Measurements from ENCODE around the gene SUPT3H. TPM values are rescaled to one million over a fixed set of nuclear protein-coding genes. Genes with fewer than 3 reads are reported as not detected.
"Not testable (repeated sequence)": the region's sequence is repeated elsewhere in the genome, so short reads cannot be mapped to it uniquely, and the experiment has no call there.

SUPT3H gene
- total RNA-seq, 1 donor from 2014 or later: 3.2 TPM

DNA sequence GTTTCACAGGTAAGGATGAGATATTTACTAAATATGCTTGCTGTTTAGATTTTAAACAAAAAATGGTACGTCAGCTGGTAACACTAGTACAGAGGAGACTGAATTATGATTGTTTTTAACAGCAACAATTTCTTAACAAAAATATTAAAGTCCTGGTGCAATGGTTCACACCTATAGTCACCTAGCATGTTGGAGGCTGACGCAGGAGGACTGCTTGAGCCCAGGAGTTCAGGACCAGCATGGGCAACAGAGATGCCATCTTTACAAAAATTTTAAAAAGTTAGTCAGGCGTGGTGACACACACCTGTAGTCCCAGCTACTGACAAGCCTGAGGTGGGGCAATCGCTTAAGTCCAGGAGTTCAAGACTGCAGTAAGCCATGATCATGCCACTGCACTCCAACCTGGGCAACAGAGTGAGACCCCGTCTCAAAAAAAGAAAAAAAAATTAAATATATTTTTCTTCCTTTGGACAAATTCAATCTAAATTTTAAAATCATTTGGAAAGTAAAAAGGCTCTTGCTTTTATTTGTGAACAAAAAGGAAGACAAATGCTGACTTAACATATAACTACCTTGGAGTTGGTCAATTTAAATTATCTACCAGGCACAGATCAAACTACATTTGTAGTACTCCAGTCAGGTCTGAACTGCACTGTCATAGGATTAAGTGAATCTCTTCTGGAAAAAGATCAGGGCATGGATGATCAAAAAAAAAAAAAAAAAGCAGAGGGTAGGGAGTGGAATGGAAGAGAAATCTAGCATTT, 87.8 kb downstream of the SUPT3H start:
- DNase-seq (ENCODE audit: missing footprints): no peak
- intact Hi-C loops (cut with DNase I): no loop called here
- no peak for ATAC-seq

GRCh38 chr6:45286707-45287106, 91.0 kb downstream of the SUPT3H start:
- intact Hi-C loops (cut with DNase I); DNase-seq (ENCODE audit: missing footprints); ATAC-seq: not testable (repeated sequence)

- intact Hi-C loops (cut with DNase I): no loop called here
- no peak for DNase-seq (ENCODE audit: missing footprints)
- no peak for ATAC-seq
These were observed 99.4 kb downstream of the SUPT3H start for GRCh38 chr6:45278367-45278766.

- DNase-seq (ENCODE audit: missing footprints); intact Hi-C loops (cut with DNase I); ATAC-seq: not testable (repeated sequence)
These were observed 100.0 kb downstream of the SUPT3H start for GRCh38 chr6:45277741-45278140.

DNA sequence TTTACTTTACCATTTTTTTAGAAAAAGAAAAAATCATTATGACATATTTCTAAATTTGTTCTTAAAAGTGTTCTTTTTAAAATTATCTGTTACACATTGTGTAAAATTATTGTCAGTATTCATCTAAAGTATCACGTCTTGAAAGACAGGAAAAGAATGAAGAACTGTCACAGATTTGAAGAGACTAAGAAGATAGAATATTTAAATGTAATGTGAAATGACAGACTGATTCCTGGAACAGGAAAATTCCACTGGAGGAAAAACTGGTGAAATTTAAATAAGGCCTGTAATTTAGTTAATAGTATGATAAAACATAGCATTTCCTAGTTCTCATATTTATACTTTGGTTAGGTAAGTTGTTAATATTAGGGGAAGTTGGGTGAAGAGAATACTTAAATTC, 102.4 kb downstream of the SUPT3H start:
- ATAC-seq: no peak
- intact Hi-C loops (cut with DNase I): no loop called here
- DNase-seq (ENCODE audit: missing footprints): no peak

DNA sequence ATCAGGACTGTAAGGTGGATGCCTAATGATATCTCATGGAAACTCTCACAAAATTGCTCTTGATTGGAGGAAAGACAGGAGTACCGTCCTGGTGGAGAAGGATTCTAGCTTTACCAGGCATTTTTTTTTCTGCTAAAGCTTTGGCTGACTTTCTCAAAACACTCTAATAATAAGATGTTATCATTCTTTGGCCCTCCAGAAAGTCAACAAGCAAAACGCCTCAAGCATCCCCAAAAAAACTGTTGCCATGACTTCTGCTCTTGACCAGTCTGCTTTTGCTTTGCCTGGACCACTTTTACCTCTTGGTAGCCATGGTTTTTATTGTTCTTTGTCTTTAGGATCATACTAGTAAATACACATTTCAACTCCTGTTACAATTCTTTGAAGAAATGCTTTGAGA, 105.1 kb downstream of the SUPT3H start:
- intact Hi-C loops (cut with DNase I): no loop called here
- DNase-seq (ENCODE audit: missing footprints) (no peak), ATAC-seq (no peak)

- ATAC-seq: no peak
- intact Hi-C loops (cut with DNase I): no loop called here
- DNase-seq (ENCODE audit: missing footprints): no peak
These were observed 112.5 kb downstream of the SUPT3H start for GRCh38 chr6:45265246-45265645.

DNA sequence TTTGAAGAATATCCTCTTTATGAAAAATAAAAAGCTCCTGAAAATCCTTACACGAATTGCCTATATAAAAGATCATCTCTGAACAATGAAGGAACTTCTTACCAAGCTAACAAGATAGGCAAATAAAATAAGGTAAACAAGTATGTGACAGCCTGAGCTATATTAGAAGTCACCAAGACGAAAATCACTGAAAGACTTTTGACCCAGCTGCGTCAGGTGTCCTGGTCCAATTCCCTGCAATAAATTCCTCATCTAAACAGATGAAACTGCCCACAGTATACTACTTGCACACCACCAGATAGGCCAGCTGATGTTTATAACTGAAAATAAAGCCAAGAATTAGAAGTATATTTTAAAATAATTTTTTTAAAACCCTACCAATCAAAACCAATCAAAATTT, 117.0 kb downstream of the SUPT3H start:
- intact Hi-C loops (cut with DNase I): no loop called here
- no peak for ATAC-seq
- no peak for DNase-seq (ENCODE audit: missing footprints)

DNA sequence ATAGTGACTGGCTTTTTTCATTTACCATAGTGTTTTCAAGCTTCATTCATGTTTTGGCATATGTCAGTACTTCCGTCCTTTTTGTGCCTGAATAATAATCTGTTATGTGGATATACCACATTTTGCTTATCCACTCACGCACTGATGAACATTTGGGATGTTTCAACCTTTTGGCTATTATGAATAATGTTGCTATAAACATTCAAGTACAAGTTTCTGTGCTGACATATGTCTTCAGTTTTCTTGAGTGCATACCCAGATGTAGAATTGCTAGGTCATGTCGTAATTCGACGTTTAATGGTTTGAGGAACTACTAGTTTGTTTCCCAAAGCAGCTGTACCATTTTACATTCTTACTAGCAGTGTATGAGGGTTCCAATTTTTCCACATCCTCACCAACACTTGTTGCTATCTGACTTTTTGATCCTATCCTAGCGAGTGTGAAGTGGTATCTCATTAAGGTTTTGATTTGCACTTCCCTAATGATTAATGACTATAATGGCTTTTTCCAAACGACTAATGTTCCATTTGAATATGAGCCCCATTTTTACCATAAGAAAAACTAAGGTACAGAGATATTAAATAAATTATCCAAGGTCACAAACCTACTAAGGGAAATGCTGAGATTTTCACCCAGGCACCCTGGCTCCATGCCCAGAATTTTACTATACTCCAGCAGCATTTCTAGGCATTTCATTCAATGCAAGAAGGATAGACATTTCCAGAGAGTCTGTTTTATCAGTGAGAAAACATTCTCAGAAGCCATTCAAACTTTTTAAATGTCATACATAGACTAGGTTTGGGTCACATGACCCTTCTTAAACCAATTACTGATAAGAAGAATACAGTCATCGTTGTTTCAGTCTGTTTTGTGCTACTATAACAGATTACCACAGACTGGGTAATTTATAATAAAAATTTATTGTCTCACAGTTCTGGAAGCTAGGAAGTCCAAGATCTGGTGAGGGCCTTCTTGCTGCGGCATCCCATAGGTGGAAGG, 120.7 kb downstream of the SUPT3H start:
- intact Hi-C loops (cut with DNase I): no loop called here
- ATAC-seq: no peak

GRCh38 chr6:45255434-45255833, 122.3 kb downstream of the SUPT3H start:
- DNase-seq (ENCODE audit: missing footprints) (no peak), ATAC-seq (no peak)
- intact Hi-C loops (cut with DNase I): no loop called here

More for the DNA sequence above, 120.7 kb downstream of the SUPT3H start:
- DNase-seq (ENCODE audit: missing footprints): no peak

DNA sequence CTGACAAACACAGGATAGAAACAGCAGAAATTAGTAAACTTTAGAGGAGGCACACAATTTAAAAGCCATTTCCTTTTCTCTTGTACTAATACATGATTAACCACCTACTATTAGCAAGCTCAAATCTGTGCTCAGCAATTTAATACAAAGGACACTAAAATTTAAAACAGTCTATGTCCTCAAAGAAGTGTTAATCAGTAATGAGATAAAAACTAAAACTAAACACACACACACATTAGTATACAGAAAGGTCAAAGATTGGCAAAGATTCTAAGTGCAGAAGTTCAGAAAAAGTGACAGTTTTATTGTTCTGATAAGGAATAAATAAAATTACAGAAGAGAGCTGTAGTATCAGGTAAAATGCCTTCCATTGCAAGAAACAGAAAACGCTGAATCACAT, 123.5 kb downstream of the SUPT3H start:
- intact Hi-C loops (cut with DNase I): no loop called here
- DNase-seq (ENCODE audit: missing footprints): no peak
- ATAC-seq: no peak

GRCh38 chr6:45253453-45253852, 124.3 kb downstream of the SUPT3H start:
- no peak for ATAC-seq
- no peak for DNase-seq (ENCODE audit: missing footprints)
- intact Hi-C loops (cut with DNase I): no loop called here

DNA sequence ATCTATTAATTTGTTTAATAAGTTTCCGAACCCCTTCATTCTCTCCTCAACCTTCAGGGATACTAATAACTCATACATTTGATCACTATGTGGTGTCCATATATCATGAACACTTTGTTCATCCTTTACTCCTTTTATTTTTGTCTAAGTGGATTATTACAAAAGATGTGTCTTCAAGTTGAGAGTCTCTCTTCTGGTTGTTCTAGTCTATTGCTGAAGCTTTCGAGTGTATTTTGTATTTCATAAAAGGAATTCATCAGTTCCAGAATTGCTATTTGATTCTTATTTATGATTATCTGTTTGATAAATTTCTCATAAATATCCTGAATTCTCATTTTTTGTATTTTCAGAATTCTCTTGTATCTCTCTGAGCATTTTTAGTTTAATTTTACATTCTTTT, 146.1 kb downstream of the SUPT3H start:
- intact Hi-C loops (cut with DNase I): no loop called here
- ATAC-seq (no peak), DNase-seq (ENCODE audit: missing footprints) (no peak)

DNA sequence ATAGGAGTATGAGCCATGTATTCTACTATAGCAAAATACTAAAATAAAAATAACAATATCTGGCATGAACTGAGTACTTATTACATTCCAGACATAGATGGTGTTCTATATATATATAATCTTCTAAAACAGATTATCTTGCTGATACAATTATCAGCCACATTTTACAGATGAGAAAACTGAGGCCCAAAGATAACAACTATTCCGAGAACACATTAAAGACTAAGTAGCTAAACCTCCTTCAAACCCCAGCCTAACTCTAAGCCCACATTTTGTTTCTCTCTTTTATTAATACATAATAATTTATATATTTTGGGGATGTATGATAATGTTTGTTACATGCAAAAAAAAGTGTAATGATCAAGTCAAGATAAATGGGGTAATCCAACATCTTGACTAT, 148.3 kb downstream of the SUPT3H start:
- no peak for DNase-seq (ENCODE audit: missing footprints)
- ATAC-seq: no peak
- intact Hi-C loops (cut with DNase I): no loop called here

- intact Hi-C loops (cut with DNase I): no loop called here
- ATAC-seq (no peak), DNase-seq (ENCODE audit: missing footprints) (no peak)
These were observed 151.7 kb downstream of the SUPT3H start for GRCh38 chr6:45226081-45226480.

DNA sequence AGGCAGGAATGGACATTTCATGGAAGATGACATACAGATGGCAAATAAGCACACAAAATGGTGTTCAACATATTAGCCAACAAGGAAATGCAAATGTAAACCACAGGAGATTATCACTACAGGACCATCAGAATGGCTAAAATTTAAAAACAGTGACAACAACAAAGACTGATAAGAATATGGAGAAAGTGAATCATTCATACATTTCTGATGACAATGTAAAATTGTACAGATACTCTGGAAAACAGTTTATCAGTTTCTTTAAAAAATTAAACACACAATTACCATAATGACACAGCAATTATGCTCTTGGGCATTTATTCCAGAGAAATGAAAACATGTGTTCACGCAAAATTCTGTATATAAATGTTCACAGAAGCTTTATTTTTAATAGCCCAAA, 155.4 kb downstream of the SUPT3H start:
- DNase-seq (ENCODE audit: missing footprints) (no peak), ATAC-seq (no peak)
- intact Hi-C loops (cut with DNase I): no loop called here

DNA sequence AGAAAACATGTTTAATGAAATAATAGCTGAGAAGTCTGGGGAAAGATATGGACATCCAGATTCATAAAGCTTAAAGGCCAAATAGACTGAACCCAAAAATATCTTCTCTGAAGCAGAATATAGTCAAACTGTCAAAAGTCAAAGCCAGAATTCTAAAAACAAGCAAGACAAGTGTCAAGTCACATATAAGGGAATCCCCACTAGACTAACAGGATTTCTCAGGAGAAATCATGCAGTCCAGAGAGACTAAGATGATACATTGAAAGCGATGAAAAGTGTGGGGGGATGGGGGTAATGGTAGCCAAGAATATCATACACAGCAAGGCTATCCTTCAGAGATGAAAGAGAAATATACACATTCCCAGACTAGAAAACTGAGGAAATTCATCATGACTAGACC, 162.0 kb downstream of the SUPT3H start:
- intact Hi-C loops (cut with DNase I): no loop called here
- no peak for DNase-seq (ENCODE audit: missing footprints)
- no peak for ATAC-seq

- intact Hi-C loops (cut with DNase I): no loop called here
- no peak for DNase-seq (ENCODE audit: missing footprints)
- ATAC-seq: no peak
These were observed 164.8 kb downstream of the SUPT3H start for GRCh38 chr6:45212976-45213375.

- intact Hi-C loops (cut with DNase I): no loop called here
- no peak for ATAC-seq
These were observed 168.0 kb downstream of the SUPT3H start for GRCh38 chr6:45209762-45210161.

More at GRCh38 chr6:45209762-45210161, 168.0 kb downstream of the SUPT3H start:
- no peak for DNase-seq (ENCODE audit: missing footprints)

Data from Right ventricle myocardium inferior (tissue), 1 donor.